ENCODE measurements around the gene CTTNBP2. TPM values are rescaled to one million over a fixed set of nuclear protein-coding genes. Genes with fewer than 3 reads are reported as not detected.

Gene CTTNBP2
- total RNA-seq, 1 donor from 2014 or later, result 0.18 TPM

DNA sequence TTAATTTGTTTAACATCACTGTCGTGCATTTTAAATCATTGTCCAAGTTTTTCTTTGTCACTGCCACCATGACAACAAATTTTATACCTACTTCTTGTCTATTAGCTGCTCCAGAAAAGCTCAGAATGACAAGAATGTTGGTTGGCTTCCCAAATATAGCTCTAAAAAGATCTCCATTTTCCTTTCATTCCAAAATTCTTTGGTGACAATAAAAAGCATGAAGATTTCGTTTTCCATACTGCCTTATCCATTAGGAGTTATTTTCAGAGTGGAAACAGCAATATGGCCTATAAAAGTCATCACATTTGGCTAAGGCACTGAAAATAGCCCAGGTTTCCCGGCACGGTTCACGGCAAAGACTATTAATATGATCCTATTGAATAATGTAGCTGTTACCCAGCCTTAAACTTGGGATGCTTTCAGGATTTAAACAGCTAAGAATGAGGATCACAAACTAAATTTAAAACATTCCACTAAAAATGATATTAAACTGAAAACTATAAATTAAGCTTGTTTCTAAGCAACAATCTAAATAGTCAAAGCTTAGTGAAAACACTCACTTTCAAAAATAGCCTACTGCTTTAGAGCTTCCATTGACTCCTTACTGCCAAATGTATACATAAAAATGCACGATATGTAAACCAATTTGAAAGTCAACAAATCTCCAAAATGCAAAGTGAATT lies 2.7 kb downstream of the CTTNBP2 start:
- Mint-ChIP-seq H3K9me3 (no peaks in the 10 kb centered on the region), H3K27ac (no peak overlapping the region), H3K27me3 (peaks cover 40% of the 10 kb centered on the region), H3K4me1 (peaks cover 18% of the 10 kb centered on the region), H3K36me3 (ENCODE audit: low read depth) (no peaks in the 10 kb centered on the region), H3K4me3 (no peak overlapping the region)
- CTCF ChIA-PET, result no interaction called here
- TF ChIP-seq, protein P1, sequence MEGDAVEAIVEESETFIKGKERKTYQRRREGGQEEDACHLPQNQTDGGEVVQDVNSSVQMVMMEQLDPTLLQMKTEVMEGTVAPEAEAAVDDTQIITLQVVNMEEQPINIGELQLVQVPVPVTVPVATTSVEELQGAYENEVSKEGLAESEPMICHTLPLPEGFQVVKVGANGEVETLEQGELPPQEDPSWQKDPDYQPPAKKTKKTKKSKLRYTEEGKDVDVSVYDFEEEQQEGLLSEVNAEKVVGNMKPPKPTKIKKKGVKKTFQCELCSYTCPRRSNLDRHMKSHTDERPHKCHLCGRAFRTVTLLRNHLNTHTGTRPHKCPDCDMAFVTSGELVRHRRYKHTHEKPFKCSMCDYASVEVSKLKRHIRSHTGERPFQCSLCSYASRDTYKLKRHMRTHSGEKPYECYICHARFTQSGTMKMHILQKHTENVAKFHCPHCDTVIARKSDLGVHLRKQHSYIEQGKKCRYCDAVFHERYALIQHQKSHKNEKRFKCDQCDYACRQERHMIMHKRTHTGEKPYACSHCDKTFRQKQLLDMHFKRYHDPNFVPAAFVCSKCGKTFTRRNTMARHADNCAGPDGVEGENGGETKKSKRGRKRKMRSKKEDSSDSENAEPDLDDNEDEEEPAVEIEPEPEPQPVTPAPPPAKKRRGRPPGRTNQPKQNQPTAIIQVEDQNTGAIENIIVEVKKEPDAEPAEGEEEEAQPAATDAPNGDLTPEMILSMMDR (IDR thresholded peaks at IDR 0.05), result no peak
- no peak for ATAC-seq (ENCODE audit: low read depth)
- intact Hi-C loops (cut with micrococcal nuclease), result no loop called here
- POLR2A ChIA-PET, result no interaction called here
- no peak for DNase-seq

DNA sequence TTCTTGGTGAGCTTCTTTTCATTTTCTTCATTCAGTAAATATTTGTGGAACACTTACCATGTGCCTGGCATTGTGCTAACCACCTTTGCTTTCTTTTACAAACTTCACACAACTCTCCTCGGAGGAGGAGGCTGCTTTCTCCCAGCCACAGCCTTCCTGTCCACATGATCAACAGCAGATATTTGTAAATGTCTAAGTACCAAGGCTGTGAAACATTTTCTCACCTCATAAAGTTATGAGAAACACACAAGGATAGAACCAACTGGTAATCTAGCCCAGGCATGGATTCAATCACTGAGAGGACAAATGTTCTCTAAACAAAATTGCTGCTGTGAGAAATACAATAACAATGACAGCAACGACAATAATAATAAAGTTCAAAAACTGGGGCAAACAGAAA lies 3.9 kb downstream of the CTTNBP2 start:
- H3K9me3 Mint-ChIP-seq, result no peaks in the 10 kb centered on the region
- no peak for ATAC-seq (ENCODE audit: low read depth)
- intact Hi-C loops (cut with micrococcal nuclease), result no loop called here
- peaks cover 33% of the 10 kb centered on the region for H3K27me3 Mint-ChIP-seq
- TF ChIP-seq, protein P1 (IDR thresholded peaks at IDR 0.05), result no peak
- peaks cover 17% of the 10 kb centered on the region for H3K4me1 Mint-ChIP-seq
- no peak for DNase-seq
- no peak overlapping the region for H3K27ac Mint-ChIP-seq
- no peaks in the 10 kb centered on the region for H3K36me3 Mint-ChIP-seq (ENCODE audit: low read depth)
- no peak overlapping the region for H3K4me3 Mint-ChIP-seq
- ChIA-PET POLR2A (no interaction called here), CTCF (no interaction called here)

DNA sequence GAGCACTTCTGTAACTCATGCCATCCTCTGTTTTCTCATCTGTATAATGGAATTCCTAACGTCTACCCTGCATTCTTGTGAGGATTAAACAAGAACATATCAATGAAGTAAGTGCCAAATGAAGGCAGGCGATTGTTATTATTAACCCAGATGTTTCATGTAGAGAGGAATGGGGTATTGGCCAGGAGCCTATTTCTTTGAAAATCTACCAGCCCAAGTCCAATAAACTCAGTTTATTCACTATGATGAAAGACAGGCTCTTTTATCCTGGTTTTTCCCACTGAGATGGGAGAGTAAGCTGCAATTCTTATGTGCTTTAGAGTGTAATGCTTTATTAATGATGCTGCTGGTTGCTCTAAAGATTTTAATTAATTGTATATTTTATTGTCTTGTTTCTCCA lies 9.6 kb downstream of the CTTNBP2 start:
- peaks cover 3% of the 10 kb centered on the region for H3K27me3 Mint-ChIP-seq
- POLR2A ChIA-PET, result no interaction called here
- TF ChIP-seq, protein P1 (IDR thresholded peaks at IDR 0.05), result no peak
- CTCF ChIA-PET, result no interaction called here
- H3K36me3 Mint-ChIP-seq (ENCODE audit: low read depth), result no peaks in the 10 kb centered on the region
- H3K4me1 Mint-ChIP-seq, result no peaks in the 10 kb centered on the region
- no peak overlapping the region for H3K27ac Mint-ChIP-seq
- intact Hi-C loops (cut with micrococcal nuclease), result no loop called here
- no peak overlapping the region for H3K4me3 Mint-ChIP-seq
- no peaks in the 10 kb centered on the region for H3K9me3 Mint-ChIP-seq
- ATAC-seq (ENCODE audit: low read depth) (no peak), DNase-seq (no peak)

GRCh38 chr7:117862378-117862777 lies 10.9 kb downstream of the CTTNBP2 start:
- H3K4me1 Mint-ChIP-seq, result no peaks in the 10 kb centered on the region
- DNase-seq (no peak), ATAC-seq (ENCODE audit: low read depth) (no peak)
- no peak overlapping the region for H3K4me3 Mint-ChIP-seq
- no peaks in the 10 kb centered on the region for H3K9me3 Mint-ChIP-seq
- H3K27me3 Mint-ChIP-seq, result peaks cover 3% of the 10 kb centered on the region
- ChIA-PET CTCF (no interaction called here), POLR2A (no interaction called here)
- TF ChIP-seq, protein P1 (IDR thresholded peaks at IDR 0.05), result no peak
- H3K27ac Mint-ChIP-seq, result no peak overlapping the region
- no peaks in the 10 kb centered on the region for H3K36me3 Mint-ChIP-seq (ENCODE audit: low read depth)
- intact Hi-C loops (cut with micrococcal nuclease), result no loop called here

DNA sequence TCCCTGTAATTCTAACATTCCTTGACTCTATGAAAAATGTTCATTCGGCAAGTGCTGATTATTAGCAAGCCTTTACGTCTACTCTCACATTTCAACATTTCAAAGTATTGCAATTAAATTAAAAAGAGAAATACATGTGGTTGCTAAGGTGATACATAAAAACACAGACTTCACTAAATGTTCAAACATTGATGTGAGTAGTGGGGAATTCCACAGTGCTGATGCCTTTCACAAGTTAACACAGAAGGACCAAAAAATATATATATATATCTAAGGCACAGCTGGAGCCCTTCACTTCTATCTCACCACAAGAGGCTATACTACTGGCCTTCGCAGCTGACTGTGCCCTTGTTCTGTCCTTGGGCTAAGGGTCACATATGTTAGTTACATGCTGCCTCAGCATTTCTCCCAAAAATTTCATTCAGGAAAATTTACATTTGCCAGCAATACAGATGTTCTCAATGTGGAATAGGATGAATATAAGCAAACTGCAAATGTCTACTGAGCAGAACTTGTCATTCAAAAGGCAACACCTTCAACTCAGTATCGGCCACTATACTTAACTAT lies 13.9 kb downstream of the CTTNBP2 start:
- Mint-ChIP-seq H3K36me3 (ENCODE audit: low read depth) (no peaks in the 10 kb centered on the region), H3K27ac (no peak overlapping the region), H3K4me1 (no peaks in the 10 kb centered on the region), H3K27me3 (peaks cover 3% of the 10 kb centered on the region), H3K4me3 (no peak overlapping the region), H3K9me3 (no peaks in the 10 kb centered on the region)
- ChIA-PET CTCF (no interaction called here), POLR2A (no interaction called here)
- intact Hi-C loops (cut with micrococcal nuclease), result no loop called here
- DNase-seq, result no peak
- TF ChIP-seq, protein P1 (IDR thresholded peaks at IDR 0.05), result no peak
- no peak for ATAC-seq (ENCODE audit: low read depth)

Measured in activated B cell treated with CpG ODN at 0.5 μM for 24 hours (primary cell).